ENCODE data around the gene CRACR2A.

Gene CRACR2A

DNA sequence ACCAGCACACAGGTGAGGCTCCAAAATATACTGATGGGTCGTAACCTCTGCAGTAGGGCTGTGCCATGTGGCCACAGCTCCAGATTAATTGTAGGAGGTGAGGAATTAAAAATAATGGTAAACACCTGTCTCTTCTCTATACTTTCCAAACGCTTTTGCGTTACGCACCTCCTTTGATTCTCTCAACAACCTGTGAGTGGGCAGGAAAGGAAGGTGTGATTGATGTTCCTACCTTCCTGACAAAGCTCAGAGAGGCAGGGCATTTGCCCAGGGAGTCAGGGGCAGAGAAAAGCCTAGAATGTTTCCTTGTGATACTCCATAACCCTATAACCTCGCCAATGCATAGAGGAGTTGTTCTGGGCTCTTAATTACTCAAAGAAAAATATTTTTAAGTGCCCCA lies 137.0 kb downstream of the CRACR2A start:
- DNase-seq (ENCODE audit: low spot score) = no peak

DNA sequence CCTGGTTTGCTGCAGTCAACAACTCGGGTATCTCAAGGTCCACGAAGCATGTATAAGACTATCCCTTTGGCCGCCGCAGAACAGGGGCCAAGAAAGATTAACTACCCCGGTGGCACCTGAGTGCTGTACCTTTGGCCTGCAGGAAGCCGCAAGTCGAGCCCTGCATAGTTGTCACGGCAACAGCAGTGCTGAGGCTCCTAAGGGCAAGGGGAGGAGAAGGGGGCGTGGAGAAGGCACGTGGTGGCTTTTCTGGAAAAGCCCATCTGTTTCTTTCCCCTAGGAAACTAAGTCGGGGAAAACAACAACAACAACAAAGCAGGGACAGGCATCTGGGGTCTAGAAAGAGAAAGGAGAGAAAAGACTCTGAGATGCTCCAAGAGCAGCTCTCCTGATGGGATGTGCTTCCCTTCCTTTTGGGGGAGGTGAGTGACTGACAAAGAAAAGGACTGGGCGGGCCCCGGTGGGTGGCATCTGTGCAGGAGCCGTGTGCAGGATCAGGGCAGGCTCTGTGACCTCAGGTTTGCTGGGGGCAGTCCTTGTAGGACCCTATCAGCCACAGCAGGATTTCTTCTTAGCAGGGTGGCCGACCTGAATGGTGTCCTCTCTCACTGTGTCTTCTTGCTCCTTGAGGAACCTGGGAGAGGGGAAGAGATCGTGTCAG lies 138.0 kb downstream of the CRACR2A start:
- DNase-seq (ENCODE audit: low spot score) = no peak

DNA sequence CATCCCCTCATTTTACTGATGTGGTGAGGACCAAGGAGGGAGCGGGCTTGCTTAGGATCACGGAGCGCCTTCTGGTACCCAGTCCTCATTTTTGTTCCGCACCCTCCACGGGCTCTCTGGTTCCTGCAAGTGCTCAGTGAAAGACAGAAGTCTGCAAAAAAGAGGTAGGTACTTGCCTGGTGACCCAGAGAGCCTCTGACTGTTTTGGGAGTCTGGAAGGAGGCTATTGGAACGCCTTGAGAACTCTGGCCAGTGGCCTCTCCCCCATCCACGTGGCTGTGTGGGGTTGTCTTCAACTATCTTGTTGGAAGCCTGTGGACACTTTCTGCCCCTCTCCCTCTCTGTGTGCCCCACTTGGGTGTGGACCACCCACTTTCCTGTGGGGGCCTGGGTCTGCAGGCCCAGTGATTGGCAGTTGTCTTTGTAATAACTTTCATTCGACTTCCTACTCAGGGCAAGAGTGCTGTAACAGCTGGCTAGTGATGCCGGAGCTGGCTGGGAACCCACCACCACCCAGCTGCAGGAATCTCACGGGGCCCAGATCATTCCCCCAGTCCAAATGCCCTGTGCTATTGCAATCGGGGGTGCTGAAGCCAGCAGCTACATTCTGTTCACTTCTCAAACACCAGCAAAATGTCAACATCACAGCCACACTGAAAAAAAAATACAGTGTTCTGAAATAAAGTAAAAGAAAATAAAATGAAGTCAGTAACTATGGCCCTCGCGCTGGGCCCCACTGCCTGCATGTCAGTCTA lies 139.1 kb downstream of the CRACR2A start:
- no peak for DNase-seq (ENCODE audit: low spot score)

DNA sequence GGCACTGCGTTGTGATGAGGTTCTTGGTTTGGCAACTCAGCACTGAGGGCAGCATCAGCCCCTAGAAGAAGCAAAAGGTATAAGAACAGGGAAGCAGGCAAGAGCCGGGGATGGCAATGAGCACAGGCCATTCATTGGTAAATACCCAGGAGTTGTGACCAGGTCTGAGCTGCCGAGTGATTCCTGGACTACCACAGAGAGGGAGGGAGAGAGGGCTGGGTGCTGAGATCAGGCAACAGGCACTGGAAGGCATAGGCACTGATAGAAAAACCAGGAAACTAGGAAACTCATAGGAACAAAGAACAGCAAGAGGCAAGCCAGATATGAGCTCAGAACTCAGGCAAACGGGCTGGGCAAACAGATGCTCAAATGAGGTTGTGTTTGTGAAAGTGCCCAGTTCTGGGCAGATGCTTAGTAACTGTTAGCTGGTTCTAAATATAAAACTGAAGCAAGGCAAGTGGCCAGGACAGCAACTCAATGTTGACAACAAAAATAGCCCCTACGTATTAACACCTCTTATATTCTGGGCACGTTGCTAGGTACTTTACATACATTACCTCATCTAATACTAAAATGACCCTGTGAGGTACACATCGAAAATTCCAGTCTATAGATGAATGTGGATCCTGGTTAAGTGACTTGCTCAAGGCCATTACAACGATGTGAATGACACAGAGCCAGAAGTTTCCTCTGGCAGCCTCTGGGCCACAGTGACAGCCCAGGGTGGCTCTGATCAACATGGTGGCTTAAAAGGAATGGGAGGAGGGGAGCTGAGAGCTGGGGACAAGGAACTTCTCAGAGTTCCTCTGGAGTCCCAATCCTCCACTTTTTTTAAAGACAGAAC lies 140.8 kb downstream of the CRACR2A start:
- no peak for DNase-seq (ENCODE audit: low spot score)

DNA sequence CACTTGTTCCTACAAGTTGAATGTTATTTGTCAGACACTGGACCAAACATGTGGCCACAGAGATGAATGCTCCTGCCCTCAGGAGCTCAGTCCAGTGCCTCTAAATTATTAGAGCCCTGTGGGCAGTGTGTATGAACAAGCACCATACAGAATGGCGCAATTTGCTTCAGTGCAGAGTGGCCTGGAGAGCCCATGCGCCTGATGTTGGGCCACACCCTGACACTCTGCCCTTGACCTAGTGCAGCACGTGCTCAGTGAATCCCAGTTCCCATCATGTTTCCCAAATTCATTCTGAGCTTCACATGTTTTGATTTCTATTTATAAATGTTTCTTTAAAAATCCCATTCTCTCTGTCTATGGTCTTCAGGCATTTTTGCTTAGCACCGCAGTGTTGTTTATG lies 145.1 kb downstream of the CRACR2A start:
- DNase-seq (ENCODE audit: low spot score) = no peak

DNA sequence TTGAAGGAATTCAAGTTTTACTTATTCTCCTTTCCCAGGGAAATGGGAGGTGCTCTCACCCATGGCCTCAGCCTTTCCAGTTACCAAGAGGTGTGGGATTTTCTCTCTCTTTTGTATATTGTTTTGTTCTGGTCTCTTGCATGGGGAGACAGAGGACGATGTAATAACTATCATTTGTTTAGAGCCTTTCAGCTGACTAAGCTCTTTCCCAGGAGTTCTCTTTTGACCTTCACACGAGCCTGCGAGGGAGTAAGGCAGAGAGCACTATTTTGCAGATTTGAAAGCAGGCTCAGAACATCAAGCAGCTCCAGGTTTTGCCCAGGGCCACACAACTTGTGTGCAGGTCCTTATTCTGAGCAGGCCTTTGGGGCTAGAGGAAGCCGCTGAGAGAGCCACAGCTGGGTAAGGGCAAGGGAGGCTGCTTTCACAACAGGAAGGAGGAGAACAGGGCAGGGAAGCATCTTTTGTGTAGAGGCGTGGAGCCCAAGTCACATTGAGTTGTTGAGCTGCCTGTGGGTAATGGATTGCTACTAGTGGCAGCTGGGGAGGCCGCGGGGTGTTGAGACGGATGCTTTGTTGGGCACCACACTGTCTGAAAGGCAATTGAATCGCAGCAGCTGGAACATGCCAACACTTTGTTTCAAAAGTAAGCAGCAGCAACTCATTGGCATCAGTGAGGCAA lies 145.7 kb downstream of the CRACR2A start:
- DNase-seq (ENCODE audit: low spot score) = no peak

DNA sequence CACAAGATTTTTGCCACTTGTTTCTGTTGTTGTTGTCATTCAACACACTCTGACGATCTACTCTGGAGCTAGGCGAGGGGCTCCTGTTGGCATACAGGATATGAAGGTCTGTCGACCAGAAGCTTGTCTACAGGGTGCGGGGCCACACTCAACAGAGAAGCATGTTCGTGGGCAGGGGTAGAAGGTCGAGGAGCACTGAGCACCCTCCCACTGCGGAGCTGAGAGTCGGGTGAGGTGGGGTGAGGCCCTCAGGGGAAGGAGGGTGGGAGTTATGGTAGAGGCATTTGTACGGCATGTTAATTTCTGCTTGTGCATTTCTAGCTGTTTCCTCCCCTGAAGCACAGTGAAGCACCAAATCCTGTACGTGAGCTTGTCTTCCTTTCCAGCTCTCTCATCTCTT lies 146.8 kb downstream of the CRACR2A start:
- no peak for DNase-seq (ENCODE audit: low spot score)

DNA sequence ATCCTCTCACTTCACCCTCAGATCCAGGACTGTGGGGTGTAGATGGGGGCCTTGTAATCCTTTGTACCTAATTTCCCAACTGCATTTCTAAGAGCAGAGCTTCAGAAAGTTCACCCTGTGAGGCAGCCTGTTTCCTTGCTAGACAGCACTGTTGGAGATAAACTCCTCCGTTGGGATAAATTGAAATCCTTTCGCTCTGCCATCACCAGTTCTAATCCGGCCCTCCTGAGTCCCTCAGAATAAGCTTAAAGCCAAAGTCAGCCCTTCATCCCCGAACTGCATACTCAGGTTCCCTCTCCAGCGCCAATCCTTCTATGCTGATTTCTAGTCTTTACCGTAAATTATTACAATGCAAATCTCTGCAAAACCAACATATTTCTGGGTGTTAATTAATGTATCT lies 147.2 kb downstream of the CRACR2A start:
- DNase-seq (ENCODE audit: low spot score) = no peak

DNA sequence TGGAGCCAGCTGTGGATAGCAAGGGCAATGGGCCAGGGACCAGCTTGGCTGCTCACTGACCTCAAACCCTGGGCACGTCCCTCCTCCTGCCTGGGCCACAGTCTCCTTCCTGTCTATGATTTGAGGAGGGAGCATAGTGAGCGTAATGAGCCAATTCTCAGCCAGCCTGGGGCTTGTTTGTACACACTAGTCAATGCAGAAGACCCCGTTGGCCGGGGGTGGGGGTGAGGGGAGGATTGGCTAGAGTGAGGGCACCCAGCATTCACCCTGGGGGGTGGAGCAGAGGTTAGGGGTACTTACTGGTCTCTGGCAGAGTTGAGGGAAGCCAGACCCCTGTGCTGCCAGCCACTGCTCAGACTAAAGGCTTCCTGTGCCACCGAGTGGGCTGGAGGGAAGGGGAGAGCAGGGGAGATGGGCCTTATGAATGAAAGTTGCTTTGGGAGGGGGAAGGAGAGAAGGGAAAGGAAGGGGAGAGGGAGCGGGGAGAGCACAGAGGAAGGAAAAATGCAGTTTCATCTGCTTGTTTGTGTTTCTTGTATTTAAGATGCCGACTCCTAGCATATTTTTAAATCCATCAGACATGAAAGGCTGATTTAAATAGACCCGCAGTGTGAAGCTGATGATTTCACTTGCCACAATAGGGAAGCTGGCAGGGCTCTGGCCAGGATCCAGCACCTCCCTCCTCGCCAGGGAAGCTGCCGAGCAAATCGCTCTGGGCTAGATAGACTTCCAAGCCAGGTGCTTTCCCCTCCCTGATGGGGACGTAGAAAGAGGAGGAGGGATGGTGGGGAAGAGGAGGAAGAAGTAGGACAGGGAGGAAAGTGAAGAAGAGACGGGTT lies 147.9 kb downstream of the CRACR2A start:
- no peak for DNase-seq (ENCODE audit: low spot score)

DNA sequence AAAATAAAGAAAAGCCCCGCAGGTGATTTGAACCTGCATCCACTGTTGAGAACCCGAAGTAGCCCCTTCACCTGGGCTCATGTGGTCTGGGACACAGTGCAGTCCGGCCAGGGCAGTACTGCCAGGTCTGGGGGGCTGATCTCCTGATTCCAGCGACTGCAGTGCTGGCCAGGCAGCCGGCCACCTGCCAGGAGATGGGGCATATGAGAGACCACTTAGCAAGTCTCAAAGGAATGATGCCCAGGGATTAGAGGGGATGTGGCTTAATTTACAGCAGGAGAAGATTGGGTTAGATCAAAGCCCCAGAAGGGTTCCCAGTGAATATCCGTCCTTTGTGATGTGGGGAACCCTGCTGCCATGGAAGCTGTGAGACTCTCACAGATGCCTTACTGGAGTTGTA lies 148.6 kb downstream of the CRACR2A start:
- DNase-seq (ENCODE audit: low spot score) = no peak

DNA sequence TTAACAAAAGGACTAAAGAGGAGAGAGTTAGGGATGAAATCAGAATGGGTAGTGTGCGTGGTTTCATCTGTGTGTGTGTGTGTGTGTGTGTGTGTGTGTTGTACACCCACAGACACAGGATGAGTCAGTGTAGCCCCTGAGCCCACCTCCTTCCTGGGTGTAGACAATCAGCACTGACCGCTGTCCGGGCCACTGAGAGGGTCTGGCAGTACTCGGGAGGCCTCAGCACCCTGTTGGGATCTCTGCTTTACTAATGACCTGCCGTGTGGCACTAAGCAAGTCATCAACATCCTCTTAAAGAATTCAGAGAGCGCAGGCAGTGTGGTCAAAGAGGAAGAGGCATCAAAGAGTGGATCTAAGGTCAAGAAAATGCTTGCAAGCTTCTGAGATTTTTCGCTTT lies 149.3 kb downstream of the CRACR2A start:
- DNase-seq (ENCODE audit: low spot score) = no peak

DNA sequence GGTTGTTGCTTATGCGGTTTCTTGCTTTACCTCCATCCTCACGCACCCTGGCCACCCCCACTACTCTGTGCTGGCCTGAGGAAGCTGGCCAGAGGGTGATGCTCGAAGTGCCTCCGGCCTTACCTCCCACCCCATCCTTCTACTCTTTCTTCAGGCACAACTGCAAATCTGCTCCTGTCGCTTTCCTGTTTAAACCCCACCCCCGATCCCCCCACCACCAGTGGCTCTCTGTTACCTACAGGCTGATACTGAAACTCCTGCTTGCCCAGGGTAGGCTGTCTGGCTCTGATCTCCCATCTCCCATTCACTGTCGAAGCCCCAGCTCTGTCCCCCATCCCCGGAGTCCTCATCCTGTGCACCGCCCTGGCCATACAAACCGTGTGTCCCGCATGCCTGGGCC lies 150.4 kb downstream of the CRACR2A start:
- no peak for DNase-seq (ENCODE audit: low spot score)

DNA sequence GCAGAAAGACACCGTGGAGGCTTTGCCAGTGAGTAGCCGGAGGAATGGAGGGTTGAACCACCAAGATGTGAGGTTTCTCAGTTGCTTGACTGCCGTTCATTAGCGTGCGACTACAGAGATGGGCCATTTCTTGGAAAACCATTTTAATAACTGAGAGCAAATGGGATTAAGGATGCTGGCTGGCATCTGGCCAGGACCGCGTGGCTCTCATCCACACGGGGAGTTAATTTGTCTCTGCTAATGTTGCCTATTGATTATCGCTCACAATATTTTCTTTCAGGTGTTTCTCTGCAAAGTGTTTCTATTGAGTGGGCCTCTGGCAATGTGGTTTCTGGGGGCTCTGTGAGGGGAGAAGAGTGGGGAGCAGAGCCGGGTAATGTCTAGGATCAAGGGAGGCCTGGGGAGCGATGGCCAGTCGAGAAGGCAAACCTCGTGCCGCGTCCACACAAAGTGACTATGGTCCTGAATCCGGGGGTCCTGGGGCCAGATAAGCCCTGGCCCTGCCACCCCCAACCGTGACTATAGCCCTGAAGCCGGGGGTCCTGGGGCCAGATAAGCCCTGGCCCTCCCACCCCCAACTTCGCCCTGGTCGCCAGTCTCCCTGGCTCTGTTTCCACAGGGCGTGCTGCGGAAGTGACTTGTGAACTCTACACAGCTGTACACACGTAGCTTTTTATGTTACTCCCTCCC lies 151.3 kb downstream of the CRACR2A start:
- DNase-seq (ENCODE audit: low spot score) = no peak

DNA sequence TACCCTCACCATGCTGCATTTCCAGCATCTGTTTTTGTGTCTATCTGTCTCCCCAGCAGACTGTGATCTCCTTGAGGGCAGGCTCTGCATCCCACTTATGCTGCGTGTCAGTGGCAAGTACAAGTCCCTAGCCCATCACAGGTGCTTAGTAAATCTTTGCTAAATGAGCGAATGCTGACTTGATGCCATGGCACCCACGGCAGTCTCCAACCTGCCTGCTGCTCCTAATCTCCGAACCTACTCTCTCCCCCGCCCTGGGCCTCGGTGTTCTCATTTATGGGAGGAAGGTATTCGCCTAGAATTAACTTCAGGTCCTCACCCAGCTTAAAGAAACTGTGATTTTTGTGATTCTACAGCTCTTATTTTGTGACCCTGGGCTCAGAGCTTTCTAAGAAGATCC lies 152.0 kb downstream of the CRACR2A start:
- DNase-seq (ENCODE audit: low spot score) = no peak

DNA sequence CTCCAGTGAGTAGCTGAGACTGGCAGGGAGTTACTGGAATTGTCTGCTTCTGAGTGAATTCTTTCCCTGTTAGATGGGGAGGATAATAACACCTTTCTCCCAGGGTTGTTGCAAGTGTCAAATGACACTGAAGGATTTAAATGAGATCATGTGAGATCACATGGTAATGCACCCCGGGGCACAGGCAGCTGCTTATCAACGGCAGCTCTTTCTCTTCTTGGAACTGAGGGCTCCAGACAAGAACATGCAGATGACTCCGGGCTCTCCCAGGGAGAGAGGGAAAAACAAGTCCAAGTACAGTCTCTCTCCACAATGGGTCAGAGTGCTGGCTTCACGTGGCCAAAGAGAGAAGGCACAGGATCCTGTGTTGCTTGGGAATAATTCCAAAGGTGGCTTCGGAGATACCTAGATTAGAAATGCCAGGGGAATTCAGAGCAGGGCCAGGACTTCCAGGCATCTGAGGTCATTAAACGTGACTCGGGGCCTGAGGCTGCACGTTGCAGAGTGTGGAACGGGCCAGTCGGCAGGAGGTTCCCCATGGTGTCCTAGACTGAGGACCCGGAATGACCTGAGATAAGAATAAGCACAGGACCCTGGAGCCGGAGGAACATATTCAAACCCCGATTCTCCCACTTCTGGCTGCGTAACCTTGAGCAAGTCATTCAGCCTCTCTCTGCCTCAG lies 152.7 kb downstream of the CRACR2A start:
- no peak for DNase-seq (ENCODE audit: low spot score)

DNA sequence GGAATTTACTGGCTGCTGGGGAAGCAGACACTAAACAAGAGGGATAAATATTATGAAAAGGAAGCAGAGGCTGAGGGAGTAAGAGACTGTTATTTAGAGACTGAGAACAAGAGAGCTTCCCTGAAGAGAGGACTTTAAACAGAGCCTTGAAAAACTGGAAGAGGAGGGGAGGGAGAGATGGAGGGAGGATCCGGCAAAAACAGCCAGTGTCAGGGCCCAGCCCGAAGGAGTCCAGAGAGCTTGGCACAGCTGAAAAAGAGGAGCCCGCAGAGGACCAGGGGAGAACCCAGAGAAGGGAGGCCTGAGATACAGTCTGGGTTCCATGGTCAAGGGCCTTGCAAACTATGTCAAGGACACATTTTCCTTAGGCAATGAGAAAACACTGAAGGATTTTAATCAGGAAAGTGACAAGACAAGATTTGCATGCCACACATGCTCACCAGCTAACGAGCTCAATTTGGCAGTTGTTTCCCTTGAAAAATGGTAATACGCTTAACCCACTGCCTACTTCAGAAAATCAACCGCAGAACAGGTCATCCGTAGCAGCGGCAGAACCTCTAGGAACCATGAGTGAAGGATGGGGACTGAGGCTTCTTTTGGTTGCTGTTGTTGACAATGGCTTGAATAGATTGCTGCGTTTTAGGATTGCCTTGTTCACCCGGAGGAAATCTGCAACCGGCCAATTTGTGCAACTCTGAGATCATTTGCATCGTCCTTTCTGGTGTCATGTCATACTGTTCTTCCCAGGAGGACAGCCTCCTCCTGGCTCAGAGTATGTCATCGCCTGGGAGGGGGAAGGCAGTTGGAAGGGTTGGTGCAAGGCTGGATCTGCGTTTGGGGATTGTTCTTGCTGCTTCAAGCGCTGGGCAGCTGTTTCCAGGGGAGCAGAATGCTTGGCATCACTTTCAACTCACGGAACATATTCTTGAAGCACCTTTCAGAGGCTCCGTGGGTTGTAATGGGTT lies 153.7 kb downstream of the CRACR2A start:
- no peak for DNase-seq (ENCODE audit: low spot score)

DNA sequence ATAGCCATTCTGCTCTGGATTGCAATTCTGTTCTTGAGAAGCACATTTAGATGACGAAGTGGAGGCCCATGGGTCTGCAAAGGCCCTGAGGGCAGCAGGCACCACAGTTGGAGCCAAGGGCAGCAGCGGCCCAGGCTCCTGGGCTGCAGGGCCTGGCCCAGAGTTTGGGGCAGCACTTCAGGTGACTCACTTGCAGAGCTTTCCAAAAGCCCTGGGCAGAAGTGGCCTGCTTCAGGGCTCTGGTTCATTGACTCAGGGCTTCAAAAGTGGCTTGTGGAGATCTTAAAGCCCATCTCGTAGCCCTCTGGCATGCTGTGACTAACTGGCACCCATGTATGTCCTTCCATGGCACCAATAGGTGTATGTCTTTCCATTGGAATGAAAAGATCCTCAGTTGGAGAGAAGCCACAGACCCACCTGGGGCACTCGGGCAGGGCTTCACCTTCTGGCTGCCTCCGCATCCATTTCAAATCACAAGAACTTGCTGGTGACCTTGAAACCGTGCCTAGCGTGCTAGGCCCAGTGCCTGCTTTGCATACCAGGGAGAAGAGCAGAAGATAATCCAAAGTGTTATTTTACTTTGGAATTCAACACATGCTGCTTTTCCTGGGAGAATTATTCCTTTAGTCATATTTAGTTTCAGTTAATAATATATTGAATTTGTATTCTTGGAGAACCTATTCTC lies 155.2 kb downstream of the CRACR2A start:
- no peak for DNase-seq (ENCODE audit: low spot score)

DNA sequence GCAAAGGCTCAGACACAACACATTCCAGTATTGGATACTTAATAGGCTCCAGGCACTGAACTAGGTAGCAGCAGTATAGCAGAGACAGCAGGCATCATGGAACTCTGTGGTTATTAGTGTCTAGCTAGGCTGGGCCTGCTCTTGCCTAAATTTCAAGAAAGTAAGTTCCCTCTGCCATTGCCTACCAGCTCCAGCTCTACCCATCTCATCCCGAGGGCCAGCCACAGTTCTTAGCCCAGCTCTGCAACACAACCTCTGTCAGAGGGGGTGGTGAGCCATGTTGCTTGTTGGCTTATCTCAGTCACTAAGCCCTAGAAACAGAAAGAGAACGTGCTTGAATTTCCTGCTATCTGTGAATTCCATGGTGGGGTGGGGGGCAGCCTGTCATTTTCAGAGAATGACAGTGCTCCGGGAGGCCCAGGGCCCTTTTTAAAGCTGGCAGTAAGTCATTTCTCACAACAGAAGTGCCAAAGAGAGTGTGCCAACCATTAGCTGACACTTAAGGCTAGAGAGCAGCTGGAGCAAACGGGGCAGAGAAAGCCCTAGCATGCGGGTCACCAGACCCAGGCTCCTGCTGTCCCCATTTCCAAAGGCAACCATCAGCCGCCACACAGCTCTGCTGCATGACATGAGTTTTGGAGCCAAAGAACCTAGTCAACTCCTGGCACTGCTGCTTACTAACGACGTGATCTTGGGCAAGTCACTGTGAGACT lies 156.1 kb downstream of the CRACR2A start:
- DNase-seq (ENCODE audit: low spot score) = no peak

Measured in hematopoietic multipotent progenitor cell treated with erythropoietin and hydrocortisone succinate and interleukin-3 and kit ligand, for 17 days (in vitro differentiated cells).